Neural cell (in vitro differentiated cells): ENCODE results near the gene GOLGA8A.

Experiments
- POLR2AphosphoS5 ChIP-seq: IDR thresholded peaks from 2 replicates; pipeline ENCODE4 v1.6.1; 2012
- SMC3 ChIP-seq: fragments of 450-650 bp; conservative IDR thresholded peaks from 2 replicates; pipeline ENCODE4 v1.6.1; 2014; ENCODE audit warnings: antibody characterized with exemption, mild to moderate bottlenecking, moderate library complexity; ENCODE audit not compliant: poor library complexity
- TF ChIP-seq, protein P1 (sequence below): fragments of 450-650 bp; IDR thresholded peaks from 2 replicates; pipeline ENCODE4 v1.5.1; 2014; ENCODE audit warnings: antibody characterized with exemption, mild to moderate bottlenecking, moderate library complexity; ENCODE audit not compliant: poor library complexity, severe bottlenecking
- TF ChIP-seq, protein P2 (sequence below): IDR thresholded peaks from 2 replicates; pipeline ENCODE4 v1.6.1; 2012; ENCODE audit warnings: borderline replicate concordance

DNA sequence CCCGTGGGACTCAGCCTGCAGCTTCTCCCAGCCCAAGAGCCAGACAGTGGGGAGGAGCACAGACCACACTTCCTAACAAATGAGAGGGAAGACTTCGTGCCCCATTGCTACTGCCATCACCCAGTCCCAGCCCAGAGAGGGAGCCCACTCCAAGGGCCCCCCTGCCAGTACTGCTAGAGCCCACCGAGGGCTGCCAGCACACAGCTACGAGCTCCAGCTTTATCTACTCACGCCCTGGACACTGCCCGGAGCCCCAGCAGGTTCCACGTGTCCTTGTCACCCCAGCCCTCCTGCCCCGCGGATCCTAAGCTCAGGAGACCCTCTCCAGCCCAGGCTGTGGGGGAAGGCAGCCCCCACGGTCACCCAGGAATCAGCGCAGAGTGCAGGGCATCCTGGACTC is 1.9 kb downstream of the GOLGA8A start:
- TF ChIP-seq, protein P1, sequence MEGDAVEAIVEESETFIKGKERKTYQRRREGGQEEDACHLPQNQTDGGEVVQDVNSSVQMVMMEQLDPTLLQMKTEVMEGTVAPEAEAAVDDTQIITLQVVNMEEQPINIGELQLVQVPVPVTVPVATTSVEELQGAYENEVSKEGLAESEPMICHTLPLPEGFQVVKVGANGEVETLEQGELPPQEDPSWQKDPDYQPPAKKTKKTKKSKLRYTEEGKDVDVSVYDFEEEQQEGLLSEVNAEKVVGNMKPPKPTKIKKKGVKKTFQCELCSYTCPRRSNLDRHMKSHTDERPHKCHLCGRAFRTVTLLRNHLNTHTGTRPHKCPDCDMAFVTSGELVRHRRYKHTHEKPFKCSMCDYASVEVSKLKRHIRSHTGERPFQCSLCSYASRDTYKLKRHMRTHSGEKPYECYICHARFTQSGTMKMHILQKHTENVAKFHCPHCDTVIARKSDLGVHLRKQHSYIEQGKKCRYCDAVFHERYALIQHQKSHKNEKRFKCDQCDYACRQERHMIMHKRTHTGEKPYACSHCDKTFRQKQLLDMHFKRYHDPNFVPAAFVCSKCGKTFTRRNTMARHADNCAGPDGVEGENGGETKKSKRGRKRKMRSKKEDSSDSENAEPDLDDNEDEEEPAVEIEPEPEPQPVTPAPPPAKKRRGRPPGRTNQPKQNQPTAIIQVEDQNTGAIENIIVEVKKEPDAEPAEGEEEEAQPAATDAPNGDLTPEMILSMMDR: no peak
- TF ChIP-seq POLR2AphosphoS5 (no peak), SMC3 (no peak)
- TF ChIP-seq, protein P2, sequence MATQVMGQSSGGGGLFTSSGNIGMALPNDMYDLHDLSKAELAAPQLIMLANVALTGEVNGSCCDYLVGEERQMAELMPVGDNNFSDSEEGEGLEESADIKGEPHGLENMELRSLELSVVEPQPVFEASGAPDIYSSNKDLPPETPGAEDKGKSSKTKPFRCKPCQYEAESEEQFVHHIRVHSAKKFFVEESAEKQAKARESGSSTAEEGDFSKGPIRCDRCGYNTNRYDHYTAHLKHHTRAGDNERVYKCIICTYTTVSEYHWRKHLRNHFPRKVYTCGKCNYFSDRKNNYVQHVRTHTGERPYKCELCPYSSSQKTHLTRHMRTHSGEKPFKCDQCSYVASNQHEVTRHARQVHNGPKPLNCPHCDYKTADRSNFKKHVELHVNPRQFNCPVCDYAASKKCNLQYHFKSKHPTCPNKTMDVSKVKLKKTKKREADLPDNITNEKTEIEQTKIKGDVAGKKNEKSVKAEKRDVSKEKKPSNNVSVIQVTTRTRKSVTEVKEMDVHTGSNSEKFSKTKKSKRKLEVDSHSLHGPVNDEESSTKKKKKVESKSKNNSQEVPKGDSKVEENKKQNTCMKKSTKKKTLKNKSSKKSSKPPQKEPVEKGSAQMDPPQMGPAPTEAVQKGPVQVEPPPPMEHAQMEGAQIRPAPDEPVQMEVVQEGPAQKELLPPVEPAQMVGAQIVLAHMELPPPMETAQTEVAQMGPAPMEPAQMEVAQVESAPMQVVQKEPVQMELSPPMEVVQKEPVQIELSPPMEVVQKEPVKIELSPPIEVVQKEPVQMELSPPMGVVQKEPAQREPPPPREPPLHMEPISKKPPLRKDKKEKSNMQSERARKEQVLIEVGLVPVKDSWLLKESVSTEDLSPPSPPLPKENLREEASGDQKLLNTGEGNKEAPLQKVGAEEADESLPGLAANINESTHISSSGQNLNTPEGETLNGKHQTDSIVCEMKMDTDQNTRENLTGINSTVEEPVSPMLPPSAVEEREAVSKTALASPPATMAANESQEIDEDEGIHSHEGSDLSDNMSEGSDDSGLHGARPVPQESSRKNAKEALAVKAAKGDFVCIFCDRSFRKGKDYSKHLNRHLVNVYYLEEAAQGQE: no peak
